ENCODE results near the gene ABI1. TPM values are rescaled to one million over a fixed set of nuclear protein-coding genes. Genes with fewer than 3 reads are reported as not detected.

Gene ABI1
- total and polyA plus RNA-seq, 2 of the 4 experiments (the other 2 are of a cell fraction) = 49.6 to 71.3 TPM

GRCh38 chr10:26803849-26804248 lies 56.9 kb downstream of the ABI1 start:
- in situ Hi-C loops (cut with MboI; ENCODE audit: low sequenced_read_pairs) = no loop called here
- Histone ChIP-seq H4K8ac (ENCODE audit: low read depth in 2 of 2, low read length in 2 of 2) (no peak overlapping the region), H3K9me3 (ENCODE audit: control insufficient read depth, insufficient read depth, low read length) (no peaks in the 10 kb centered on the region), H2BK120ac (ENCODE audit: low read depth, low read length) (no peak overlapping the region), H3K14ac (replicated peaks; ENCODE audit: low read depth, low read length) (no peak overlapping the region), H3K36me3 (ENCODE audit: control insufficient read depth, insufficient read depth, low read length) (peaks cover 2% of the 10 kb centered on the region; the same call in 1 of the 2 replicates), H3K27ac (ENCODE audit: insufficient read depth, low read length) (no peak overlapping the region), H3K9ac (ENCODE audit: low read depth, low read length) (no peak overlapping the region), H3K4me2 (ENCODE audit: low read depth, low read length) (no peak overlapping the region), H3K18ac (ENCODE audit: low read depth, low read length) (no peak overlapping the region), H4K91ac (ENCODE audit: insufficient read depth, low read depth, low read length) (no peak overlapping the region), H3K27me3 (ENCODE audit: control insufficient read depth, insufficient read depth, low read length) (no peaks in the 10 kb centered on the region), H3K4me1 (ENCODE audit: control insufficient read depth, insufficient read depth, low read length) (peaks cover 2% of the 10 kb centered on the region), H3K4ac (ENCODE audit: low read depth, low read length) (no peak overlapping the region), H3K79me1 (ENCODE audit: low read depth in 1 of 2, low read length in 2 of 2) (peaks cover 27 to 64% of the 10 kb centered on the region in 2 experiments), H3K4me3 (ENCODE audit: insufficient read depth, low read depth, low read length) (no peak overlapping the region), H4K20me1 (ENCODE audit: insufficient read depth, low read length) (peaks cover 33% of the 10 kb centered on the region), H2AFZ (replicated peaks; ENCODE audit: low read length, poor library complexity) (no peak overlapping the region), H3K56ac (ENCODE audit: extremely low read depth, insufficient read depth, low read length) (no peak overlapping the region), H3K23ac (ENCODE audit: low read depth, low read length) (no peak overlapping the region), H2AK5ac (ENCODE audit: low read depth, low read length) (no peak overlapping the region), H2AK9ac (replicated peaks; ENCODE audit: low read depth, low read length, poor library complexity) (no peak overlapping the region), H2BK5ac (ENCODE audit: low read depth, low read length, poor library complexity, severe bottlenecking) (no peak overlapping the region), H2BK15ac (ENCODE audit: low read depth, low read length) (no peak overlapping the region), H2BK20ac (ENCODE audit: low read depth, low read length) (no peak overlapping the region), H4K5ac (ENCODE audit: low read depth, low read length) (no peak overlapping the region), H3K9me1 (ENCODE audit: insufficient read depth, low read length) (no peaks in the 10 kb centered on the region)
- TF ChIP-seq RAD21 (IDR thresholded peaks at IDR 0.05; ENCODE audit: low read length) (no peak), ELK1 (IDR thresholded peaks at IDR 0.05; ENCODE audit: borderline replicate concordance, low read depth, low read length) (no peak), MAFK (IDR thresholded peaks at IDR 0.05; ENCODE audit: low read depth, low read length) (peak; percentile 80)
- ChIA-PET CTCF (no interaction called here), POLR2A (ENCODE audit: unreplicated experiment) (no interaction called here)
- dilution Hi-C loops (cut with HindIII; ENCODE audit: low sequenced_read_pairs, unreplicated experiment) = no loop called here
- ATAC-seq (ENCODE audit: low read depth) (no peak), DNase-seq (no peak)
- intact Hi-C loops (cut with micrococcal nuclease) = loop anchor here (1.0 kb wide), 1 partner anchor 12 kb away; no protein-coding TSS in a partner anchor
- no CpG with 5 or more reads among the region's 4 CpGs for WGBS, 2 experiments (ENCODE audit: extremely low coverage in 2 of 2, insufficient read length in 1 of 2)
- BruUV-seq (replicated peaks) = no TSS peak
